Suprapubic skin (tissue), 4 donors: Measurements from ENCODE around the gene ERAL1. TPM values are rescaled to one million over a fixed set of nuclear protein-coding genes. Genes with fewer than 3 reads are reported as not detected.
A peak's percentile ranks its signal among the peaks of the same experiment; 100 is the strongest.

Experiments
- DNase-seq, 2 donors: peaks; one replicate each; pipeline ENCODE4 v3.0.0-alpha.2; 2019; ENCODE audit warnings: low spot score in 2 of 2
- H3K27ac ChIP-seq: fragments of 200-600 bp; sonication (generic); one replicate; pipeline ENCODE4 v1.5.1; 2019
- H3K27me3 ChIP-seq: fragments of 200-600 bp; sonication (generic); one replicate; pipeline ENCODE4 v1.5.1; 2019
- H3K36me3 ChIP-seq: fragments of 200-600 bp; sonication (generic); one replicate; pipeline ENCODE4 v1.5.1; 2019
- H3K4me1 ChIP-seq: fragments of 200-600 bp; sonication (generic); one replicate; pipeline ENCODE4 v1.5.1; 2019
- H3K4me3 ChIP-seq: fragments of 200-600 bp; sonication (generic); one replicate; pipeline ENCODE4 v1.5.1; 2019; ENCODE audit warnings: mild to moderate bottlenecking
- H3K9me3 ChIP-seq: fragments of 200-600 bp; sonication (generic); one replicate; pipeline ENCODE4 v1.5.1; 2019
- CTCF ChIP-seq, 2 donors: fragments of 200-600 bp in 1 of 2; fragments of 450-650 bp in 1 of 2; sonication (generic) in 1 of 2; IDR thresholded peaks; one replicate each; pipeline ENCODE4 v1.5.1; 2016 to 2019; ENCODE audit warnings: antibody characterized with exemption in 2 of 2, mild to moderate bottlenecking in 1 of 2, moderate library complexity in 1 of 2
- EP300 ChIP-seq: sonication (generic); formaldehyde crosslinking; IDR thresholded peaks from one replicate; pipeline ENCODE4 v1.6.1; 2017; ENCODE audit warnings: antibody characterized with exemption
- POLR2A ChIP-seq, 2 donors: fragments of 450-650 bp; IDR thresholded peaks; one replicate each; pipeline ENCODE4 v1.6.1; 2017; ENCODE audit warnings: antibody characterized with exemption in 2 of 2, mild to moderate bottlenecking in 2 of 2, moderate library complexity in 2 of 2
- POLR2AphosphoS5 ChIP-seq, 3 donors: sonication (generic); formaldehyde crosslinking; IDR thresholded peaks; one replicate each; pipeline ENCODE4 v1.6.1; 2017; ENCODE audit warnings: antibody characterized with exemption in 3 of 3
- WGBS: methylation state at CpG from one replicate; pipeline ENCODE4 v1.1.5; 2018; 5-methylcytosine and 5-hydroxymethylcytosine counted together
- total RNA-seq, 4 donors: library from RNA; depleted of rRNA; stranded (reverse); fragments of >200 nt; gene quantifications; one replicate each; pipeline ENCODE4 v1.1.0, GENCODE V29; 2016

Gene ERAL1
- total RNA-seq, 4 donors from 2014 or later: 42.2 to 61.4 (median 45.0) TPM

- H3K4me1 ChIP-seq: peaks cover 52% of the 10 kb centered on the region
- no peak for TF ChIP-seq POLR2AphosphoS5 (IDR thresholded peaks at IDR 0.05)
- H3K9me3 ChIP-seq: no peaks in the 10 kb centered on the region
- H3K4me3 ChIP-seq: peak overlapping the region; percentile 91
- no peak for DNase-seq
- WGBS: 38% methylated on average over 3 of the region's 3 CpGs
- H3K27ac ChIP-seq: peak overlapping the region; percentile 96
- no peaks in the 10 kb centered on the region for H3K36me3 ChIP-seq
- H3K27me3 ChIP-seq: no peaks in the 10 kb centered on the region
Measured at GRCh38 chr17:28895794-28896447, 41.1 kb downstream of the ERAL1 start.

- peak overlapping the region; percentile 96 for H3K27ac ChIP-seq
- H3K27me3 ChIP-seq: no peaks in the 10 kb centered on the region
- H3K9me3 ChIP-seq: no peaks in the 10 kb centered on the region
- peaks cover 58% of the 10 kb centered on the region for H3K4me1 ChIP-seq
- H3K36me3 ChIP-seq: no peaks in the 10 kb centered on the region
- TF ChIP-seq POLR2AphosphoS5 (IDR thresholded peaks at IDR 0.05): no peak
- TF ChIP-seq EP300: no peak
- no peak for TF ChIP-seq POLR2A (IDR thresholded peaks at IDR 0.05)
- TF ChIP-seq CTCF (IDR thresholded peaks at IDR 0.05): no peak
- H3K4me3 ChIP-seq: peak overlapping the region; percentile 91
- no peak for DNase-seq
- WGBS: 0% methylated on average over 5 of the region's 5 CpGs
Measured at GRCh38 chr17:28896491-28896883, 41.7 kb downstream of the ERAL1 start.

- H3K36me3 ChIP-seq: no peaks in the 10 kb centered on the region
- H3K9me3 ChIP-seq: no peaks in the 10 kb centered on the region
- peak; percentile 90 to 91 for DNase-seq
- 0% methylated on average over 25 of the region's 73 CpGs for WGBS
- H3K27ac ChIP-seq: peak within 1 kb of the TSS; percentile 96
- H3K27me3 ChIP-seq: no peaks in the 10 kb centered on the region
- H3K4me3 ChIP-seq: peak within 1 kb of the TSS; percentile 91
- peak in 1 of 2 donors; percentile 53 for TF ChIP-seq POLR2A (IDR thresholded peaks at IDR 0.05)
- TF ChIP-seq POLR2AphosphoS5 (IDR thresholded peaks at IDR 0.05): peak in 1 of 3 donors; percentile 49
- peak; percentile 1 to 12 for TF ChIP-seq CTCF (IDR thresholded peaks at IDR 0.05)
- no peak for TF ChIP-seq EP300
- H3K4me1 ChIP-seq: peaks cover 64% of the 10 kb centered on the region
Measured at GRCh38 chr17:28896884-28897768, 42.3 kb downstream of the ERAL1 start, which contains the start of gene FLOT2. TSS of gene FLOT2 (minus strand) at chr17:28897733. CDS start at chr17:28897574, 159 bp downstream.

- WGBS: 36% methylated on average over 6 of the region's 23 CpGs
- DNase-seq: peak in 1 of 2 donors; percentile 70
- H3K4me3 ChIP-seq: peak overlapping the region; percentile 91
- TF ChIP-seq EP300 (no peak), POLR2AphosphoS5 (IDR thresholded peaks at IDR 0.05) (no peak), CTCF (IDR thresholded peaks at IDR 0.05) (no peak), POLR2A (IDR thresholded peaks at IDR 0.05) (no peak)
- H3K4me1 ChIP-seq: peaks cover 64% of the 10 kb centered on the region
- no peaks in the 10 kb centered on the region for H3K9me3 ChIP-seq
- H3K27ac ChIP-seq: peak overlapping the region; percentile 96
- H3K27me3 ChIP-seq: no peaks in the 10 kb centered on the region
- H3K36me3 ChIP-seq: no peaks in the 10 kb centered on the region
Measured at GRCh38 chr17:28897769-28898526, 43.1 kb downstream of the ERAL1 start.

GRCh38 chr17:28898527-28898955 is 43.7 kb downstream of the ERAL1 start:
- H3K4me3 ChIP-seq: no peak overlapping the region
- DNase-seq: no peak
- no peaks in the 10 kb centered on the region for H3K9me3 ChIP-seq
- peaks cover 64% of the 10 kb centered on the region for H3K4me1 ChIP-seq
- no peaks in the 10 kb centered on the region for H3K27me3 ChIP-seq
- 72% methylated on average over 6 of the region's 12 CpGs for WGBS
- peak overlapping the region; percentile 96 for H3K27ac ChIP-seq
- TF ChIP-seq EP300 (no peak), POLR2AphosphoS5 (IDR thresholded peaks at IDR 0.05) (no peak), POLR2A (IDR thresholded peaks at IDR 0.05) (no peak), CTCF (IDR thresholded peaks at IDR 0.05) (no peak)
- H3K36me3 ChIP-seq: no peaks in the 10 kb centered on the region
